GM19463 (cell line): ENCODE results near the gene DNAJC27.

ENCODE experiments used
- ATAC-seq: cut with Tn5 transposase; IDR thresholded peaks from one replicate; pipeline ENCODE4 v1.9.1; 2021; ENCODE audit warnings: mild to moderate bottlenecking, moderate library complexity; ENCODE audit not compliant: unreplicated experiment

Gene DNAJC27

GRCh38 chr2:24909555-24910177 lies 62.1 kb downstream of the DNAJC27 start:
- ATAC-seq, result no peak

DNA sequence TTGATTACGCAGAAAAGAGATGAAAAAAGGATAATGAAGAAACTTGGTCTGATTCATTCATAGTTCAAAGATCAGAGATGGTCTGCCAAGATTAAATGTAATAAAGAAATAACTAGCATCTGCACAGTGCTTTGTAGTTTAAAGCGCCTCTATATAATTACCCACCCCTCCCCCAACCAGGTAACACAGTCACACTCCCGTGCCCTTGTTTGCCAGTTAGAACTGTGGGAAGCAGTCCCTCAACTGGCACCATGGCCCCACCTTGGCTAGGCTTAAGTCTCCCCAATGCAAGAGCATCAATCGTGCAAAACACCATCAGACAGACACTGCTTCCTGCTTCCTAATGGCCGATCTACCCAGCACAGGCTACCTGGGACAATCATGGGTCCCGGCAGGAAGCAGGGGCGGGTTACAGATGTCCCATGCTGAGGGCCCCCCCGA lies 63.3 kb downstream of the DNAJC27 start:
- ATAC-seq, result no peak

- no peak for ATAC-seq
Observed at GRCh38 chr2:24907116-24907515, 64.6 kb downstream of the DNAJC27 start.

- ATAC-seq, result no peak
Observed at GRCh38 chr2:24906466-24906865, 65.3 kb downstream of the DNAJC27 start.

DNA sequence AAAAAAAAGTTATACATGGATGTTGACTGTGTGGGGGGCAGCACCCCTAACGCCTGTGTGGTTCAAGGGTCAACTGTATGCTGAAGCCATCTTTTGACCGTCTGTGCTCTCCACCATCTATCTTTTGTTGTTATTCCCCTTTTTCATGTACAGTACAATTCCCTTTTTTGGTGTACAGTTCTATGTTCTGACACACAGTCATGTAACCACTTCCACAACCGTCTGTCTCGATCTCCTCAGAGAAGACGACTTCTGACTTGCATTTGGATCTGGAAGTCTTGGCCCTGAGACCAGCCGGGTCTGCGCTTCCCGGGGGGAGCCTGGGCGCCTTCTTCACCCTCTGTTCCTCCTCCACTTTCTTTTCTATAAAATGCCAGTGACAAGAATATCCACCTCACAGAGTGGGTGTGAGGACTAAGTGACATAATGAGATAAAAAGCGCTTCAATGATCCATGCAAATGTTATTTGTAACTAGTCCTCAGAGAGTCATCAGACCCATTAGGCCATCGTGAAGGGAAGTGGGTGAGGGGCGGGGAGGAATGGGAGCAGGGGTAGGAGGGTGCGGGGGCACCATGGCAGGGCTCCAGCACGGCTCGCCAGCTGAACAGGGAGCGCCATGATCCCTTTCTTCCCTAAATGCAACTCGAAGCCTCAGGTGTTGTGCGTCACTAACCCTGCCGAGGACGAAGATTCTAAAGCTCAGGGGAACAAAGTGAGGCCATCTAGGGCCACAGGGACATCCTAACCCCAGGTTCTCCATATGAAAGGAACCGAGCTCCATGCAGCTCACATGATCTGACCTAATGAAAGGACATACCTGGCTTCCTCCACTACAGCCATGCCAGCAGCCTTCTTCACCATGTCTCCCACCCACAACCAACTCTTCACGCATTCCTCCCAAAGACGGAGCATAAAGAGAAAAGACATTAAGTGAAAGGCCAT lies 68.3 kb downstream of the DNAJC27 start:
- ATAC-seq, result no peak

DNA sequence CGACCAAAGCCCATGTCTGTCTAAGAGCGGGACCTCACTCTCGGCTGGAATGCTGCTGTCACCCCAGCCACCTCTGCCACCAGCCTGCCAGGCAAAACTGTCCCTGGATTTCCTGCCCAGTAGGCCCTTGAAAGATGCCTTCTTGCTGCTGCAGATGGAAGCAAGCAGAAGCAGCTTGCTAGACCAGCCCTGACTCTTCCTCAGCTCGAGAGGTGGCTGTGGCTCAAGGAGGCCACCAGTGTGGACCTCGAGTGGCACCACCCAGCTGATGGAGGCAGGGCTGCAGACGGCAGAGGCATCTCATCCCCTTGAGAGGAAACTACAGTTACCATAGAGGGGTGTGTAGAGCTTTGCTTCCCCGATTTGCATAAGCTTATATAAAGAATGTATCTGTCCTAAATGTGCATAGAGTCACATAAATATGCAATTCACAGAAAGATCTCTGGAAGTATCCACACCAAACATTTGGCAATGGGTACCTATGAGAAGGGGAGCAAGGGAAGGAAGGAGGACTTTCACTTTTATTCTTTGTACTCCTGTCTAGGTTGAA lies 72.3 kb downstream of the DNAJC27 start:
- no peak for ATAC-seq

DNA sequence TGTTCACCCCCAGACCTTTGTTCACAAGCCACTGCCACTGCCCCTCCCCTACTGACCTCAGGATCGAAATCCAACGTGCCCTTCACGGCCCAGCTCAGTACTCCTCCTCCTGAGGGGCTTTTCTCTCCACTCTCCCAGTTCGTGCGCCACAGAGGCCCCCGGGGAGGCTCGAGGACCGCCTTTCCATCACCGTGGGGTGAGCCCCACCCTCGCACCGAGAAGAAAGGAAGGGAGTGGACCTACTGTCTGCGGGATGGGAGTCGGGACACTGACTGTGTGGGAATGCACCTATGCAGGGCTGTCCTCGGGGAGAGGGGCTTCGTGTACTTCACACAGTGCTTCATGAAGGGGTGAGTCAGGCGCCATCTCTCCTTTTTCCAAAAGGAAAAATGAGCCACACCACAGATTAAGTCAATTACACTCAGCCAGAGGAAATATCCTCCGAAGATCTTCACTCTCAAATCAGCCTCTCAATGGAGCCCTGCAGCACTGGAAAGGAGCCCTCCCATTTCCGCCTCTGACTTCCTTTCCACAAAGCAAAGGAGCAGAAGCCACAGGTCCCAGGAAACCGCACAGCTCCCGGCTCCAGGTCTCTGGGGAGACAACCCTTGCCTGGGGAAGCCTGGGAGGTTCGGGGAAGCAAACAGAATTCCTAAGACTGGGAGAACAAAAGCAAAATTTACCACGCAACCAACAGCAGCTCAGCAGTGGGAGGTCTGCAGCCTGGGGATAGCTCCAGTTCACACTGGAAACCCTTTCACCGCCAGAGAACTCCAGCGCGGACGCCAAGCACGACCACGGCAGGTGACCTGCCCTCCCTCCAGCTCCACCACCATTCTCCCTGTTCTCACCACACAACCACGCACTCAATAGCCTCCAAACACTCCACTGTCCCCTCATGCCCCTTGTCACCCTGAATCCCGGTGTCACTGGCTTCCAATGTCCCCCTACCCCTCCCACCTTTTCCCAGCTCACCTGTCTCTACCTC lies 73.3 kb downstream of the DNAJC27 start:
- no peak for ATAC-seq

- no peak for ATAC-seq
Observed at GRCh38 chr2:24894750-24895149, 77.0 kb downstream of the DNAJC27 start.

- ATAC-seq, result no peak
Observed at GRCh38 chr2:24893934-24894333, 77.8 kb downstream of the DNAJC27 start.
